ENCODE measurements around the gene RBFOX1.

GRCh38 chr16:7361416-7362129 lies 28.9 kb downstream of the RBFOX1 start:
- TF ChIP-seq POLR2AphosphoS5 (IDR thresholded peaks at IDR 0.05; ENCODE audit: low read depth, low read length): no peak
- no peak for TF ChIP-seq CTCF (IDR thresholded peaks at IDR 0.05 in 2 of 3, conservative IDR thresholded peaks at IDR 0.05 in 1 of 3; ENCODE audit: borderline replicate concordance in 1 of 3, insufficient read depth in 1 of 3, low read depth in 2 of 3, low read length in 2 of 3)
- TF ChIP-seq POLR2A (IDR thresholded peaks at IDR 0.05; ENCODE audit: borderline replicate concordance, extremely low read depth, insufficient read depth, insufficient read length): no peak
- TF ChIP-seq ZNF274 (IDR thresholded peaks at IDR 0.05; ENCODE audit: low read depth, low read length): no peak
